HepG2 (cell line): ENCODE measurements around the gene GPA33. TPM values are rescaled to one million over a fixed set of nuclear protein-coding genes. Genes with fewer than 3 reads are reported as not detected.

Experiments used
- ATF1 ChIP-seq: IDR thresholded peaks from 2 replicates; pipeline ENCODE4 v1.6.1; 2016; ENCODE audit warnings: mild to moderate bottlenecking, control low read depth
- ATF3 ChIP-seq: sonication (generic); formaldehyde crosslinking; IDR thresholded peaks from 2 replicates; pipeline ENCODE4 v1.4.0; 2020; ENCODE audit warnings: missing genetic modification reagents
- ATF7 ChIP-seq, 2 experiments: fragments of 450-650 bp in 1 of 2; sonication (generic) in 1 of 2; formaldehyde crosslinking in 1 of 2; IDR thresholded peaks; 2 replicates each; pipeline versions ENCODE4 v1.4.0 to v1.6.1; 2016 to 2020; ENCODE audit warnings: antibody characterized with exemption in 1 of 2, mild to moderate bottlenecking in 1 of 2, missing genetic modification reagents in 1 of 2
- CEBPZ ChIP-seq: IDR thresholded peaks from 2 replicates; pipeline ENCODE4 v1.6.1; 2012; ENCODE audit warnings: low read length, improper control_type of control experiment
- CREM ChIP-seq, 2 experiments: sonication (generic) in 1 of 2; formaldehyde crosslinking in 1 of 2; IDR thresholded peaks; 2 replicates each; pipeline versions ENCODE4 v1.4.0 to v1.6.1; 2016 to 2020; ENCODE audit warnings: antibody characterized with exemption in 1 of 2, mild to moderate bottlenecking in 1 of 2, missing genetic modification reagents in 1 of 2
- E2F1 ChIP-seq: sonication (generic); formaldehyde crosslinking; IDR thresholded peaks from 2 replicates; pipeline ENCODE4 v1.5.0; 2020; ENCODE audit warnings: missing genetic modification reagents
- MTF2 ChIP-seq: sonication (generic); formaldehyde crosslinking; IDR thresholded peaks from 2 replicates; pipeline ENCODE4 v1.5.0; 2020; ENCODE audit warnings: missing genetic modification reagents, borderline replicate concordance
- SP5 ChIP-seq: IDR thresholded peaks from 2 replicates; pipeline ENCODE4 v1.6.1; 2016; ENCODE audit warnings: low read depth, borderline replicate concordance
- ZNF160 ChIP-seq: sonication (generic); formaldehyde crosslinking; IDR thresholded peaks from 2 replicates; pipeline ENCODE4 v1.8.0; 2022; ENCODE audit warnings: mild to moderate bottlenecking, inconsistent platforms, missing genetic modification reagents
- polyA plus RNA-seq, 8 experiments: library from polyadenylated mRNA; depleted of rRNA in 3 of 8; stranded (reverse) in 7 of 8; unstranded in 1 of 8; fragments of >200 nt; fragmentation: Illumina TruSeq in 4 of 8; extraction: Trizol in 4 of 8; gene quantifications; 2 replicates each; pipeline versions ENCODE4 v1.2.1 to v1.2.3, GENCODE V29; 2011 to 2016; ENCODE audit warnings: low read depth in 4 of 8, missing spikeins in 1 of 8, mixed read lengths in 1 of 8; ENCODE audit not compliant: insufficient read depth in 1 of 8
- total RNA-seq, 5 experiments: library from RNA; depleted of rRNA; stranded (reverse); fragments of >200 nt; fragmentation: Illumina TruSeq; extraction: Trizol; gene quantifications; 2 replicates each; pipeline ENCODE4 v1.2.3, GENCODE V29; 2016; ENCODE audit warnings: low read depth in 1 of 5
- TF ChIP-seq, protein P1 (sequence below): sonication (generic); formaldehyde crosslinking; IDR thresholded peaks from 2 replicates; pipeline ENCODE4; 2020; ENCODE audit warnings: missing genetic modification reagents, mild to moderate bottlenecking, borderline replicate concordance

GPA33 gene
- total and polyA plus RNA-seq, 2 of the 13 experiments (the other 11 are each of a cell fraction or from before 2014, with no cell fraction given) = not detected

GRCh38 chr1:167043752-167044488 is 46.3 kb downstream of the GPA33 start (continued):
- TF ChIP-seq CREM (IDR thresholded peaks at IDR 0.05) (peak; percentile 53; the same call in 1 of the 2 replicates), CREM (CRISPR knock-in tag; IDR thresholded peaks at IDR 0.05) (no peak), SP5 (CRISPR knock-in tag) (no peak), ZNF160 (CRISPR knock-in tag) (no peak), ATF7 (IDR thresholded peaks at IDR 0.05) (peak; percentile 24; the same call in 1 of the 2 replicates), ATF7 (CRISPR knock-in tag; IDR thresholded peaks at IDR 0.05) (no peak), ATF3 (CRISPR knock-in tag) (0 out of 2 replicates have a peak, but pooled peaks have one; percentile 17), E2F1 (CRISPR knock-in tag) (peak; percentile 72; the same call in 1 of the 2 replicates), MTF2 (CRISPR knock-in tag) (no peak), CEBPZ (no peak), ATF1 (peak; percentile 59; the same call in 1 of the 2 replicates)
- TF ChIP-seq, protein P1, sequence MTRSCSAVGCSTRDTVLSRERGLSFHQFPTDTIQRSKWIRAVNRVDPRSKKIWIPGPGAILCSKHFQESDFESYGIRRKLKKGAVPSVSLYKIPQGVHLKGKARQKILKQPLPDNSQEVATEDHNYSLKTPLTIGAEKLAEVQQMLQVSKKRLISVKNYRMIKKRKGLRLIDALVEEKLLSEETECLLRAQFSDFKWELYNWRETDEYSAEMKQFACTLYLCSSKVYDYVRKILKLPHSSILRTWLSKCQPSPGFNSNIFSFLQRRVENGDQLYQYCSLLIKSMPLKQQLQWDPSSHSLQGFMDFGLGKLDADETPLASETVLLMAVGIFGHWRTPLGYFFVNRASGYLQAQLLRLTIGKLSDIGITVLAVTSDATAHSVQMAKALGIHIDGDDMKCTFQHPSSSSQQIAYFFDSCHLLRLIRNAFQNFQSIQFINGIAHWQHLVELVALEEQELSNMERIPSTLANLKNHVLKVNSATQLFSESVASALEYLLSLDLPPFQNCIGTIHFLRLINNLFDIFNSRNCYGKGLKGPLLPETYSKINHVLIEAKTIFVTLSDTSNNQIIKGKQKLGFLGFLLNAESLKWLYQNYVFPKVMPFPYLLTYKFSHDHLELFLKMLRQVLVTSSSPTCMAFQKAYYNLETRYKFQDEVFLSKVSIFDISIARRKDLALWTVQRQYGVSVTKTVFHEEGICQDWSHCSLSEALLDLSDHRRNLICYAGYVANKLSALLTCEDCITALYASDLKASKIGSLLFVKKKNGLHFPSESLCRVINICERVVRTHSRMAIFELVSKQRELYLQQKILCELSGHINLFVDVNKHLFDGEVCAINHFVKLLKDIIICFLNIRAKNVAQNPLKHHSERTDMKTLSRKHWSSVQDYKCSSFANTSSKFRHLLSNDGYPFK (CRISPR knock-in tag) = peak; percentile 99
